ENCODE data around the gene OTOP1. TPM values are rescaled to one million over a fixed set of nuclear protein-coding genes. Genes with fewer than 3 reads are reported as not detected.

The OTOP1 gene
- total and polyA plus RNA-seq, 2 of the 4 experiments (the other 2 are of a cell fraction): not detected

- Histone ChIP-seq H2BK20ac (ENCODE audit: low read depth, low read length) (no peak overlapping the region), H2BK5ac (ENCODE audit: low read depth, low read length, poor library complexity, severe bottlenecking) (no peak overlapping the region), H3K9ac (ENCODE audit: low read depth, low read length) (no peak overlapping the region), H3K4me3 (ENCODE audit: insufficient read depth, low read depth, low read length) (no peak overlapping the region), H4K20me1 (ENCODE audit: insufficient read depth, low read length) (no peaks in the 10 kb centered on the region), H3K9me3 (ENCODE audit: control insufficient read depth, insufficient read depth, low read length) (peaks cover 3% of the 10 kb centered on the region), H3K27me3 (ENCODE audit: control insufficient read depth, insufficient read depth, low read length) (peaks cover 4% of the 10 kb centered on the region), H2AK5ac (ENCODE audit: low read depth, low read length) (no peak overlapping the region), H2AFZ (replicated peaks; ENCODE audit: low read length, poor library complexity) (no peak overlapping the region), H2BK15ac (ENCODE audit: low read depth, low read length) (no peak overlapping the region), H3K27ac (ENCODE audit: insufficient read depth, low read length) (no peak overlapping the region), H3K79me1 (ENCODE audit: low read depth in 1 of 2, low read length in 2 of 2) (no peaks in the 10 kb centered on the region), H2BK120ac (ENCODE audit: low read depth, low read length) (no peak overlapping the region), H3K9me1 (ENCODE audit: insufficient read depth, low read length) (no peaks in the 10 kb centered on the region), H3K18ac (ENCODE audit: low read depth, low read length) (no peak overlapping the region), H3K23ac (ENCODE audit: low read depth, low read length) (no peak overlapping the region), H4K8ac (ENCODE audit: low read depth in 2 of 2, low read length in 2 of 2) (no peak overlapping the region), H3K36me3 (ENCODE audit: control insufficient read depth, insufficient read depth, low read length) (peaks cover 6% of the 10 kb centered on the region), H3K56ac (ENCODE audit: extremely low read depth, insufficient read depth, low read length) (no peak overlapping the region), H3K14ac (replicated peaks; ENCODE audit: low read depth, low read length) (no peak overlapping the region), H2AK9ac (replicated peaks; ENCODE audit: low read depth, low read length, poor library complexity) (no peak overlapping the region), H4K5ac (ENCODE audit: low read depth, low read length) (no peak overlapping the region), H3K4me1 (ENCODE audit: control insufficient read depth, insufficient read depth, low read length) (no peaks in the 10 kb centered on the region), H3K4me2 (ENCODE audit: low read depth, low read length) (no peak overlapping the region), H3K4ac (ENCODE audit: low read depth, low read length) (no peak overlapping the region), H4K91ac (ENCODE audit: insufficient read depth, low read depth, low read length) (no peak overlapping the region)
- no peak for ATAC-seq (ENCODE audit: low read depth)
- dilution Hi-C loops (cut with HindIII; ENCODE audit: low sequenced_read_pairs, unreplicated experiment): no loop called here
- ChIA-PET CTCF (no interaction called here), POLR2A (ENCODE audit: unreplicated experiment) (no interaction called here)
- DNase-seq: no peak
- no CpG with 5 or more reads among the region's 2 CpGs for WGBS, 2 experiments (ENCODE audit: extremely low coverage in 2 of 2, insufficient read length in 1 of 2)
- BruUV-seq (replicated peaks): no TSS peak
- in situ Hi-C loops (cut with MboI; ENCODE audit: low sequenced_read_pairs): no loop called here
- intact Hi-C loops (cut with micrococcal nuclease): no loop called here
- TF ChIP-seq CHD1 (IDR thresholded peaks at IDR 0.05; ENCODE audit: low read depth, low read length) (no peak), USF2 (IDR thresholded peaks at IDR 0.05; ENCODE audit: low read depth, low read length) (no peak), BHLHE40 (IDR thresholded peaks at IDR 0.05; ENCODE audit: low read depth, low read length) (no peak), SMC3 (IDR thresholded peaks at IDR 0.05; ENCODE audit: low read depth, low read length) (no peak), FOS (IDR thresholded peaks at IDR 0.05; ENCODE audit: low read depth, low read length) (no peak), CEBPB (IDR thresholded peaks at IDR 0.05; ENCODE audit: low read depth, low read length) (no peak)
- TF ChIP-seq, protein P1, sequence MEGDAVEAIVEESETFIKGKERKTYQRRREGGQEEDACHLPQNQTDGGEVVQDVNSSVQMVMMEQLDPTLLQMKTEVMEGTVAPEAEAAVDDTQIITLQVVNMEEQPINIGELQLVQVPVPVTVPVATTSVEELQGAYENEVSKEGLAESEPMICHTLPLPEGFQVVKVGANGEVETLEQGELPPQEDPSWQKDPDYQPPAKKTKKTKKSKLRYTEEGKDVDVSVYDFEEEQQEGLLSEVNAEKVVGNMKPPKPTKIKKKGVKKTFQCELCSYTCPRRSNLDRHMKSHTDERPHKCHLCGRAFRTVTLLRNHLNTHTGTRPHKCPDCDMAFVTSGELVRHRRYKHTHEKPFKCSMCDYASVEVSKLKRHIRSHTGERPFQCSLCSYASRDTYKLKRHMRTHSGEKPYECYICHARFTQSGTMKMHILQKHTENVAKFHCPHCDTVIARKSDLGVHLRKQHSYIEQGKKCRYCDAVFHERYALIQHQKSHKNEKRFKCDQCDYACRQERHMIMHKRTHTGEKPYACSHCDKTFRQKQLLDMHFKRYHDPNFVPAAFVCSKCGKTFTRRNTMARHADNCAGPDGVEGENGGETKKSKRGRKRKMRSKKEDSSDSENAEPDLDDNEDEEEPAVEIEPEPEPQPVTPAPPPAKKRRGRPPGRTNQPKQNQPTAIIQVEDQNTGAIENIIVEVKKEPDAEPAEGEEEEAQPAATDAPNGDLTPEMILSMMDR (conservative IDR thresholded peaks at IDR 0.05; ENCODE audit: low read depth, low read length): no peak
- TF ChIP-seq, protein P2, sequence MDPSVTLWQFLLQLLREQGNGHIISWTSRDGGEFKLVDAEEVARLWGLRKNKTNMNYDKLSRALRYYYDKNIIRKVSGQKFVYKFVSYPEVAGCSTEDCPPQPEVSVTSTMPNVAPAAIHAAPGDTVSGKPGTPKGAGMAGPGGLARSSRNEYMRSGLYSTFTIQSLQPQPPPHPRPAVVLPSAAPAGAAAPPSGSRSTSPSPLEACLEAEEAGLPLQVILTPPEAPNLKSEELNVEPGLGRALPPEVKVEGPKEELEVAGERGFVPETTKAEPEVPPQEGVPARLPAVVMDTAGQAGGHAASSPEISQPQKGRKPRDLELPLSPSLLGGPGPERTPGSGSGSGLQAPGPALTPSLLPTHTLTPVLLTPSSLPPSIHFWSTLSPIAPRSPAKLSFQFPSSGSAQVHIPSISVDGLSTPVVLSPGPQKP (IDR thresholded peaks at IDR 0.05; ENCODE audit: borderline replicate concordance, low read depth, low read length): no peak
Measured at GRCh38 chr4:4233610-4234009, 6.9 kb upstream of the OTOP1 start.

Measured in IMR-90 (cell line).